SIG-M5 treated with dmso at 0.1 percent for 504 hours (cell line): ENCODE results near the gene ACTN4.

Experiments
- DNase-seq: peaks from one replicate; lab custom pipeline; 2025; ENCODE audit not compliant: unreplicated experiment; lab: John Stamatoyannopoulos, UW

Gene ACTN4

DNA sequence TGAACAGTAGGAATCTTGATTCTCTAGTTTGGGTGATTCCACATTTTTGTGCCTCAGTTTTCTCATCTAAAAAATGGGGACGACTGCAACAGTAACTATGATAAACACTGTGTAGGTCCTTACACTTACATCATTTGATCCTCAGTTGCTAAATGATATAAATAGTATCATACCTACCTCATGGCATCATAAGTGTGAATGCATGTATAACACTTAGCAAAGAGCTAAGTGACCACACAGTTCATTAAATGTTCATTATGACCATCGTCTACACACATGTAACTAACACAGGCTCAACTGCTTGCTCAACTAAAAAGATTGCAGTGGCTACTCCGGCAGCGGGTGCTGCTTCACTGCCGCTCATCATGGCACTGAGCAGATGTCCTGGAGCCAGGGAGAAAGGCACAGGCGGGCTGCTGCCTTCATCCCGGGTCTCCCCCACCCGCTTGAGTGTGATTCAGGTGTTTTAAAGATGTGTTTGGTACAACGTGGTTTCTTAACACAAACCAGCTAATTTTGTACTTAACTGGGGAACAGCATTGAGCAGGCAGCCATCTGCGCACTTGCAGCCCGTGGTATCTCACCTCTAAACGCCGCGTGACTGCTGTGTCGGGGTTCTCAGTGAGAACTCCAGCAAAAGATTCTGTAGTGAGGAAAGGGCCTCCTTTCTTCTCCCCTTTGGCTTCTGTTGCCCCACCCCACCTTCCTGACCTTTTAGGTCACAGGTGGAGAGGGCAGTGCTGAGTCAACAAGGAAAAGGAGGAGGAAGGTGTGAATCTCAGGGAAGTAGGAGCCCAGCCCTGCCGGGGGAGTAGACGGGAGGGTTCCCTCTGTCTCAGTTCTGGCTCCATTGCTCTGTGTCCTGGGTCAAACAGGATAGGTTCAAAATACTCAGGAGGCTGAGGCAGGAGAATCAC is 11.7 kb upstream of the ACTN4 start:
- no peak for DNase-seq

GRCh38 chr19:38638461-38638860 is 9.0 kb upstream of the ACTN4 start:
- DNase-seq = no peak

GRCh38 chr19:38639679-38640078 is 7.8 kb upstream of the ACTN4 start:
- DNase-seq = no peak

DNA sequence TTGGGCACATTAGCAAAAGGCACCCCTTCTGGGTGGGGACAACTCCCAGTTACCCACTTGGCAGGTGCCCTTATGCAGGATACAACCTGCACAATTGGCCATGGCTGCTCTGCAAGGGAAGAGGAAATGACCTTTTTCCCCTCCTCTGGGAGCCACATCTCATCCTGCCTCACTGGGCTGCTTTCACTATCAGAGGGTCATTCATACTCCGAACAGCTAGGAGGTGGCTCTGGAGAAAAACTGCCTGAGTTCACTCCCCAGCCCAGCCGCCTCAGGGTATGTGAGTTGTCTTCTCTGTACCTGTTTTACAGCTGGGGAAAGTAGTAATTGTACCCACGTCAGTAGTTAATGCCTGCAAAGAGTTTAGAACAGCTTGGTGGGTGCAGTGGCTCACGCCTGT is 7.1 kb upstream of the ACTN4 start:
- DNase-seq = no peak

DNA sequence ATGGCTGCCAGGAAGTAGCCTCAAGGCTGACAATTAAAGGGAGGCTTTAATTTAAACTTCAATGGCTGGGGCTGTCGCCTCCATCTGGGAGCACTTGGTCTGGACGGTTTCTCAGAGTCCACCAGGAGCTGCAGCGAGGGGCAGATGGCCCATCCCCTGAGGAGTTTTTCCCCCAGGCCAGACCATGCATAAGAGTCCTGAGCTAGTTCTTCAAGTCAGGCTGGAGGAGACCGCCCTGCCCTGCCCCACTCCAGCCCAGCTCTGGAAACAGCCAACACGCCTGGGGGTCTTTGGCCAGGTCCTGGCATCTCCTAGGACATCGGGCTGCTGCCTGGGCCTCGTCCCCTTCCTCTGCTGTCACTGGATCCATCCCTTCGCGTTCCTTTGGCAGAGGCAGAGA is 5.3 kb upstream of the ACTN4 start:
- DNase-seq = no peak

DNA sequence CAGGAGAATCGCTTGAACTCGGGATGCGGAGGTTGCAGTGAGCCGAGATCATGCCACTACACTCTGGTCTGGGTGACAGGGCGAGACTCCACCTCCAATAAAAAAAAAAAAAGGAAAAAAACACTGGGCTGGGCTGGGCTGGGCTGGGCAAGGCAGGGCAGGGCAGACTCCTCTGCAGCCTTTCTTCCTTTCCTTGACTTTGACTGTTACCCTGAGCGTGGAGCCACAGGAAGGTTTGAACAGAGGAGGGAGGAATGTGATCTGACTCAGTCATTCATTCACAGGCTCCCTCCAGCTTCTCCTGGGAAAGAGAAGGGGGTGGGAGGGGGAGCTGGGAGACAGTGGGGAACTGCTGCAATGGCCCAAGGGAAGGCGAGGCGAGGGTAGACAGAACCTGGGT is 2.7 kb upstream of the ACTN4 start:
- DNase-seq = no peak

- DNase-seq = no peak
Measured at GRCh38 chr19:38647966-38648768, 718 bp downstream of the ACTN4 start.

DNA sequence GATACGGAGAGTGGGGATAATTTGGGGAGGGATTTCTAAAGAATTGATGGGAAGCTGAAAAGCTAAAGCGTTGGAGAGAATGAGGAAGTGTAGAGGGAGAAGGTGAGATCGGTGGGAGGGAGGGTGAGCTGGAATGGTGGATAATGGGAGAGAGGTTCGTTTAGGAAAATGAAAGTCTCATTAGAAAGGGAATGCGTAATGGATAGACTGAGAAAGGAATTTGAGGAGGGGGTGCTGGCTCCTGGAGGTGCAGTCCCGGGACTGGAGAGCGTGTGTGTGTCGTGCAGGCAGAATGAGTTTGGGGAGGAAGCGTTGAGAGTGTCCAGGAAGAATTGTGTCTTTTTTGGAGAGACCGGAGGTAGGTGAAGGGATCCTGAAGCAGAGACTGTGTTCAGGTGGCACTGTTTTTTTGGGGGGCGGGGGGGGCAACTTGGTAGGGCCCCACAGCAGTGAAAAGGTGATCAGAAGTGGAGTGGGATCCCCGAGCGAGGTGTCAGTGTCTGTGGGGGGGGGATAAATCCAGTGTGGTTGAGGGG is 1.4 kb downstream of the ACTN4 start:
- DNase-seq = no peak

GRCh38 chr19:38649305-38650171 is 2.1 kb downstream of the ACTN4 start:
- peak; percentile 25 for DNase-seq

GRCh38 chr19:38650172-38650775 is 2.8 kb downstream of the ACTN4 start:
- no peak for DNase-seq

DNA sequence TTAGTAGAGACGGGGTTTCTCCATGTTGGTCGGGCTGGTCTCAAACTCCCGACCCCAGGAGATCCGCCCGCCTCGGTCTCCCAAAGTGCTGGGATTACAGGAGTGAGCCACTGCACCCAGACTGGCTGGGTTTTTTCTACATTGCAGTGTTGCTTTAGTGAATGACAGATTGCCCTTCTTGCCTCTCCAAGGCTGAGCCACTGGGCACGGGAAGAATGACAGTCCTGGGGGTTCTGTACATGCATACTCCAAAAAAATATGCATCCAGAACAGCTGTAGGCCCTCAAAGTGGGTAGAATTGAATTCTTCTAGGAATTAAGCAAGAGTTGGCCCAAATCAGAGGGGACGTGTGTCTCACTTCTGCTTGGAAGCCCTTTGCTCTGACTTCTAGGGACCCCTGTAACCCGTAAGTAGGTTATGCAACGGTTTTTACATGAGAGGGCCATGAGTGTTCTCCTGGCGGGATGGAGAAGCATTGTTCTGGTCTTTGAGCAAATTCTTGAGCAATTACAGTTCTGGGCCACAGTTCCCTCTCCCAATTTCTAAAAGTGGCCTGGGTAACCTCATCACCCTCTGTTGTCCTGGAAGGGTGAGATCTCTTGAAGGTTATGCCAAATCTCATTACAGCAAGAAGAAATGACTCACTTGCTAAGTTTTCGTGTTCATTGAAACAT is 3.6 kb downstream of the ACTN4 start:
- DNase-seq = peak; percentile 97

DNA sequence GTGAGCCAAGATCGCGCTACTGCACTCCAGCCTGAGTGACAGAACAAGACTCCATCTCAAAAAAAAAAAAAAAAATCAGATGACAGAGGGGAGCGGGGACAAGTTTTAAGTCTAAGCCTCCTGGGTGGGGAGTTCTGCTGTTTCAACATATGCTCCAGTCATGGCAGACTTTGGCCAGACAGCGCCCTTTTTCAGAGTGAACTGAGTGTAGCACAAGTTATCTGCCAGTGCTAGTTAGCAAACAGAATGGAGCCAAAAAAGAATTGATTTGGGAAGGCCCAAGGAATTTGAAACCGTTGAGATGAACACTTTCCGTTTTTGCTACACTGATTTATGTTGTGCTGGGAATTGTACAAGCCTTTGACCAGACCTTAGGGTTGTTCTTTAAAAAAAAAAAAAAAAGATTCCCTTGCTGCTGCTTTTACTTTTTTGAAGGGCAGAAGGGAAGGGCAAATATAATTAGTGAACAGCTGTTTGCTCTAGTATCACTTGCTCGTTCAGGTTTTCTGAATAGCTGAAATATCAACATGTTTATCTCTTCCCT is 5.7 kb downstream of the ACTN4 start:
- DNase-seq = peak; percentile 37

DNA sequence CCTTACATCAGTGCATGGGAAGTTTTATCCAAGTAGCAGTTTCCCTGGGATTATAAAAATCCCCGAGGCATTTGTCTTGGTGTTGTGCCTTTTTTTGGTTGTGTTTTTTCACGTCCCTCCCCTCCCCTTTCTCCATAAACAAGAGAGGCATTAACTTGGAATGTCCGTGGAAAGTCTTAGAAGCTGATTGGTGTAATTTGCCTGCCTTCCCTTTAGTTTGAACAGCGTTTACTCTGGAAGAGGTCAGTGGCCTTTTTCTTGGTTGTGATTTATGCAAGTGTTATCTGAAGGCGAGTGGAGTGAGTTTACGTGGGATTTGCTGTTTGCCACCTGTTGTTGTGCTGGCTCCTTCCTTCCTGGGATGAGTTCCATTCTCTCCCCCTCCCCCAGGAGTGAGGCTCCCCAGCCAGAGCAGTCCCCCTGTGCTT is 7.2 kb downstream of the ACTN4 start:
- no peak for DNase-seq

DNA sequence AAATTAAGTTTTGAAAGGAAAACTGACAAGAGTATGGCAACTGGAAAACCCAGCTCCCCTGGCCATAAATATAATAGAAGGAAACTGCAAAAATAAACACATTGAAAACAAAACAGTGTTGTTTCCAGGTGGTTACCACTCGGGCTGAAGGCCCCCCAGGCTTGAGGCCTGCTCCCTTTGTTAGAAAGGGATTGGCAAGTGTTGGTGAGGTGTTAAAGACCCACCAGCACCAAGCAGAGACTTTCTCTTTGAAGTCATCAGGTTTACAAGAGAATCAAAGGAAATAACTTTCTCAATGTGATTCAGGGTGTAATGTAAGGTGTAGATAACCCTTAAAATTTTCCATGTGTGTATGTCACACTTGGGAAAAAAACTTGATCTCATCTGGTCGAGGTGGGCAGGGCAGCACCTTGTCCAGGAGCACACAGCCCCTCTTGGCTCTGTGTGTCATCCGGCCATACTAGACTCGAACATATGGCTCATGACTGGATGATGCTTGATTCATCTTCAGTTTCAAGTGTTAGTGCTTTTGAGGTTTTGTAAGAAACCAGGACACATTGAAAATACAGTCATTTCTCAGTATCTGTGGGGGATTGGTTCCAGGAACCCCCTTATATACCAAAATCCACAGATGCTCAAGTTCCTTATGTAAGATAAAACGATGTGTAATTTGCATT is 7.8 kb downstream of the ACTN4 start:
- no peak for DNase-seq

DNA sequence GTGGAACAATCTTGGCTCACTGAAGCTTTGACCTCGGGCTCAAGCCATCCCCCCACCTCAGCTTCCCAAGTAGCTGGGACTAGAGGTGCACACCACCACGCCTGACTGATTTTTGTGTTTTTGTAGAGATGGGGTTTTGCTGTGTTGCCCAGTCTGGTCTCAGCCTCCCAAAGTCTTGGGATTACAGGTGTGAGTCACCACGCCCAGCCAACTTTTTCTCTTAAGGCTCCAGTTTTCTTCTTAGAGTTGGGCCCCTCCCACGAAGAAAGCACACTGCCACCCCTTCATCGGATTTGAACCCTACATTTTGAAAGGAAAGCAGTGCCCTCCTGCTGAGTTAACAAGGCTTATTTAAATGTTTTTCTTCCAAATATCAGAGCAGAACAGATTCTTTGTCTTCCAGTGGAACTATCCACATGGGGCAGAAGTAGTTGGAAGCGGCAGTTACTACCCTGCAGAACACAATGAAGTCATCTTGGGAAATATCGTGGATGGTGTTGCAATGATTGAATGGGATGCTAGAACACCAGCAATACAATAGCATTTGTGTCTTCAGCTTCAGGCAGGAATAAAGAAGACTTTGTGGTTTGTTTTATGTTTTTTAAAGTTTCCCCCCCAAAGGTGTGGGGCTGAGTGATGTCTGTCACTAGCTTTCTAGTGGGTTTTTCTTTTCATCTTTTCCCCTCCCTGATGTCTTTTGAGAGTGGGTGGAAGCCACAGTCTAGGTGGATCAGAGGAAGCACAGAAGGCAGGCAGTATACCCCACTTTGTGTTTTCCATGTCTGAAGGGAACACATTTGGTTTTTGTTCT is 8.9 kb downstream of the ACTN4 start:
- peak; percentile 59 for DNase-seq

GRCh38 chr19:38657633-38658222 is 10.3 kb downstream of the ACTN4 start:
- no peak for DNase-seq

DNA sequence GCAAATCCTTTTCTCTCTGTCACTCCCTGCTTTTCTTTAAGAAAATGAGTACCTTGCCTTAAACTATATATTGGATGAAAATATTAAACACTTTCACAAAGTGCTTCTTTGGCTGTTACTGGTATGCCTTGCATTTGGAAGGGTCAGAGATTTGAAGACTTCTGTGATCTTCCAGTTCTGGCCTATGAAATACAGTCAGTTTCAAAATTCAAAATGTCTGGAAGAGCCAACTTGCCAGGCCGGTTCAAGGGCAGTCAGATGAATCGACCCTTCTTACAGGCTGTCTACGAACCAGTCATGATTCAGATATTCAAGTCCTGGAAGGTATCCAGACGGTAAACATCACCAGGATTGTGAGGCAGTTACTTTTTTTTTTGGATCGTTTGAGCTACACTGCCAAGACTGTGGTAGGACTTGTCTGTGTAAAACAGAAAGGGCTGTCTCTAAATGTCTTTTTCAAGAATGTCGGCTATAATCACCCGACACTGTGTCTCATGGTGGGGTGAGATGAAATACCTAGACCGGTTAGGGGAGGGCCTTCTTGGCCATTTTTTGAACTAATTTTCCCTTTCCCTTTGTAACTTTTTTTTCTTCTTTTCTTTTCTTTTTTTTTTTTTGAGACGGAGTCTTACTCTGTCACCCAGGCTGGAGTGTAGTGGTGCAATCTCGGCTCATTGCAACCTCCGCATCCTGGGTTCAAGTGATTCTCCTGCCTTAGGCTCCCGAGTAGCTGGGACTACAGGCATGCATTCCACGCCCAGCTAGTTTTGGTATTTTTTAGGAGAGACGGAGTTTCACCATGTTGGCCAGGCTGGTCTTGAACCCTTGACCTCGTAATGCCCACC is 11.2 kb downstream of the ACTN4 start:
- DNase-seq = peak; percentile 69
